A673 (cell line): ENCODE measurements around the gene SAMD10.

Experiments used
- CTCF ChIP-seq: fragments of 300-800, 200-600 bp; sonication (generic); conservative IDR thresholded peaks from 2 replicates; pipeline ENCODE4 v1.5.1; 2017; ENCODE audit warnings: low read depth, mild to moderate bottlenecking, antibody characterized with exemption, low read length, moderate library complexity, mixed read lengths
- EZH2 ChIP-seq: fragments of 200-600 bp; sonication (generic); IDR thresholded peaks from 2 replicates; pipeline ENCODE4 v1.6.1; 2017; ENCODE audit warnings: borderline replicate concordance, low read depth, mild to moderate bottlenecking, mixed read lengths, antibody characterized with exemption, low read length; ENCODE audit not compliant: poor library complexity, severe bottlenecking

- no peak for TF ChIP-seq CTCF
- no peak for TF ChIP-seq EZH2
These were observed 55.2 kb downstream of the SAMD10 start for GRCh38 chr20:63924241-63924640.
